Right forelimb (tissue), 1 donor: ENCODE results near the gene ZDHHC1.

Source experiments
- DNase-seq: peaks from one replicate; pipeline ENCODE4 v3.0.0-alpha.2; 2018

Gene ZDHHC1

DNA sequence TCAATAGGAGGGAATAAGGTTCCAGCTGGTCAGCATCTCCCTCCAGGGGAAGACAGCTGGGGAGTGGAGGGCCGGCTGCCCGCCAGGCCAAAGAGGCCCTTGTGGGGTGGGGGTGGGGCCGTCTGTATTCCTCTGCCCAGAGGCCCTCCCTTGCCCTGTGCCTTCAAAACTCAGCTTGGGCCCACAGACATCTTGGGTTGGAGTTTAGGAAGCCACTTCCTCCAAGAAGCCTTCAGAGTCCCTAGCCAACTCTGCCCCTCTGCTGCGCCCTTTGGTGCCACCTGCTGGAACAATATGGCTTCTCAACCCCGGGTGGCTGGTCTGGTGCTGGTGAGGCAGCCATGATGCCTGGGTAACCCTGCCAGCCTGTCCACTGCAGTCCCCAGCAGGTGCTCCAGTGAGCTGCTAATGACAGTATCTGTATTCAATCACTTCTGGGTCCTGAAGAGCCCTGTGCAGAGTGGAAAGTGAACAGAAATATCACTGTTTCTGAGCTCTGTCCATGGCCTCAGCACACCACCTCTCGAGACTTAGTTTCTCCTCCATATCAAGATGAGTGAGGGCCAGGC, 31.3 kb upstream of the ZDHHC1 start:
- DNase-seq = no peak

DNA sequence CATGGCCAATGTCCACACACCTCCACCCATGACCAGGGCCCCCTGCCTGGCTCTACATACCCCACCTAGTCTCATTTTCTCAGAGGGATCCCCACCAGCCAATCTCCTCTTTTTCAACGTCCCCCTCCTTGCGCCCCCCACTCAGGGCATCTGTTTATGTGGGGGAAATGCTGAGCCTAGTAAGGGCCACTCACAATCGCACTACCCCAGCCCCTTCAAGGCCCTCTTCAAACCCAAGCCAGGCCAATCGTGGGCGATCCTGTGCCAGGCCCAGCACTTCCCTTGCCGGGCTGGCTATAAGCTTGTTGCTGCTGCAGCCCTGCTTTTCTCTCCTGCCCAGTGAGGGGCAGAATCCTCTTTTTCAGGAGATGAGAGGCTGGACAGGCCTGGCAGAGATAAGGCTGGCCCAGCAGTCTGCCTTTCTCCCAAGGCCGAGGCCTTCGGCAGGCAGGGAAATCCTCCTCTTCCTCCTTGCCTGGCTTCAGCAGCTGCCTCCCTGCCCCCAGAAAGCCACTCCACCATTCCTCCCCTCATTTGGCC, 30.8 kb upstream of the ZDHHC1 start:
- no peak for DNase-seq

DNA sequence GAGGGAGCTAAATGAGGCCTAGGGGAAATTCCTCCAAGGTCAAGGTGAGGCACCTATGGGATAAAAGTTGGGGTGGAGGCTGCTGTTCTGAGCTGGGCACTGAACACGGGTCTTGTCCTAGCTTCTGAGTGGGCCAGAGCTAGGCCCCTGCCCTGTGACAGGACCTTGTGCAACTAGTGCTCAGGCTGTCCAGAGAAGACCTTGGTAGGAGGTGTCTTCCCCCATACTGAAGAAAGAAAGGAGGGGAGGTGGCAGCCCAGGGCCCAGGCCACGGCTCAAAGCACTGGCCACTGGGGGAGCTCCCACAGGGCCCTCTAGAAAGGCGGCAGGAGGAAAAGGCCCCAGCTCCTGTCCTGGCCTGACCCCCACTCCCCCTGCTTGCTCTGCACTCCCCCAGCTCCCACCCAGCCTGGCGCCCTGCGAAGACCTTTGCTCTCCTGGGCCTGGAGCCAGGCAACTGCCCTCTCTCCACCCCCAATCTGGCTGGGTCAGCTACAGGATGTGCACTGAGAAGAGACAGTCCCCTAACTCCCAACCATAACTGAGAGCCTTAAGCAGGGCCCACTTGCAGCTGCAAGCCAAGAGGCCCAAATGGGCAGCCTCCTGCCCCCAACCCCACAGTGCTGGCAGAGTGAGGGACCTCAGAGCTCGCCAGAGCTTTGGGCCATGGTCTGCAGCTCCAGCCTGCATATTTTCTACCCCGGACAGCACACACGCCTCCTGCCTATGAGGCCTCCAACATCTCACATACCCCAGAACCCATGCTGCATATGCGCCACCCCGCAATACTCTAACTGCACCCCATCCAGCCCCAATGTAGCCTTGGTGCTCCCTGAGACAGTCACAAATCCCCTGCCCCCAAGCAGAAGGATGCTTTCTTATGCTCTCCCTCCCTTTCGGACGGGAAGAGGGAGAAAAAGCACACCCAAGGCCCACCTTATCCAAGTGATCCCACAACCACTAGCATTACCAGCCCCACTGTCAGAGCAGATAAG, 29.9 kb upstream of the ZDHHC1 start:
- DNase-seq = no peak

DNA sequence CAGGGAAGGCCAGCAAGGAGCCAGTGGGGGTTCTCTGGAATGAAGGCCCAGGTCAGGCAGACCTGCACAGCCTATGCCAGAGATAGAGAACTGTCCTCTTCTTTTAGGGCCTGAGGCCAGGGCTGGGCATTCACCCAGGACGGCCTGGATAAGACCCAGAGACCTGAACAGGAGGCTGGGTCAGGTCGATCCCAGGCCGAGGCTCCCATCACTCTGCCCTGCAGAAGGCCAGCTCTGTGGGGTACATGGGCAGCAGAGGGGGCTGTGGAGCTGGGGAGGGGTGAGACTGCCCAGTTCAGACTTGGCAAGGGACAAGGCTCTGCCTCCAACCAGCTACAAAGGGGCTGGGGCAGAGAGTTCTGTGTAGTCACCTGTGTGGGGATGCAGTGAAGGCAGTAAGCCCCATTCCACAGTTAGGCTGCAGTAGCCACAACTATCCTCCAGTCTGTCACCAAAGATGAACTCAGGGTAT, 29.2 kb upstream of the ZDHHC1 start:
- no peak for DNase-seq

DNA sequence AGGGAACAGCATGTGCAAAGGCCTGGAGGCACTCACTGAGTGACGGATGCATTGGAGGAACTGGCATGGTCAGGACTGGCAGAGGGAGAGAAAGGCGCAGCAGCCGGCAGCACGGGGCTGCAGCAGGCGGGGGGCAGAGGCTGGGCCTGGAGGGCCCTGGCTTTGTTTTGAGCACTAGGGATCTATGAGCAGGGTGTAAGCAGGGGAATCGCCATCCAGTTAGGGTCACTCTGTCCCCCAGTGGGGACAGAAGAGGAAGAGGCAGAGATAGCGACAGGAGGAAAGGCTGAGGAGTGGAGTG, 28.8 kb upstream of the ZDHHC1 start:
- DNase-seq = no peak

DNA sequence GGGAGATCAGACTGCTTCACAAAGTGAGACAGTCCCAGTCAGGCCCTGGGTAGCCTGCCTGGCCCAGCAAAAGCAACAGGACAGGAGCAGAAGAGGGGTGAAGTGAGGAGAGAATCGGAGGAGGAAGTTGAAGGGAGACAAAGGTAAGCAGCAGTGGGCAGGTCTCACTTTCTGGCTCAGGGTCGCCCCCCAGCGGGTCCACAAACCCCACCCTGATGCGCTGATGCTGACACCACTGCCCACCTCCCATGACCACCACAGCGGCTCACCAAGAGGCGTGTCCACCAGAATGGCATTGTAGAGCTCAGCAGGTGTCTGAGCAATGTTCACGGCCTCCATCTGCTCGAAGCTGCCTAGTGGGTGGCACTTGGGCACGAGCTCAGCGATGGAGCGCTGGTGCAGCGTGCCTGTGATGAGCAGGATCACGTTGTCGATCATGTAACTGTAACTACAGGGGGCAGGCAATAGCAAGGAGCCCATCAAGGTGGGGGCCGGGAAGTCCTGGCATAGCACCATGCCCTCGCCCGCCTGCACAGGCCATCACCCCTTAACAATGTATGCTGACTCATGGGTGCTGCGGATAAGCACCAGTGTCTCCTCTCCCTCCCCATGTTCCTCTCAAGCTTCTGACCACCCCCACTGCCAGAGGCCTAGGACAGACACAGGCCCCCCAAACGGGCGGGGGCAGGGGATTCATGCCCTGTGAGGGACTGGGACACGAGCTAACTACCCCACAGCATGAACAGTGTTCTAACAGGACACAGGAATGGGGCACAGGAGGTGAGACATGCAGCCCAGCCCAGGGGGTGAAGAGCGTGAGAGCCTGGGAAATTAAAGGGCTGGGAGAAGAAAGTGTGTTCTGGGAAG, 28.2 kb upstream of the ZDHHC1 start:
- DNase-seq = no peak

DNA sequence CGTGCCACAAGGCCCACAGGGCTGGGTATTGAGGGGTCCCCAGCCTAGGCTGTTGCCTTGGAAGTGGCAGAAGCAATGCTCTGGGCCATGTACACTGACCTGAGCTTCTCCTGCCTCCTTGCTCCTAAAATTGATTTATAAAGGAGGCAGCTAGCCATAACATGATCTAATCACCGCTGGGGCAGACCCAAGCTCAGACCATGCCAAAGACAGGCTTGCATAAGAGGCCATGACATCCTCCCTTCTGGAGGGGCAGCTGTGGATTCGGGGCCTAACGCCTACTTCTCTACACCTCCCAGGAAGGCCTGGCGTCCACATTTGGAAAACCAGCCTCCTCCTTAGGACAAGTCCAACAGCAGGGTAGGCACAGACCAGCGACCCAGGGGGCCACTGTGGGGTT, 27.0 kb upstream of the ZDHHC1 start:
- no peak for DNase-seq

DNA sequence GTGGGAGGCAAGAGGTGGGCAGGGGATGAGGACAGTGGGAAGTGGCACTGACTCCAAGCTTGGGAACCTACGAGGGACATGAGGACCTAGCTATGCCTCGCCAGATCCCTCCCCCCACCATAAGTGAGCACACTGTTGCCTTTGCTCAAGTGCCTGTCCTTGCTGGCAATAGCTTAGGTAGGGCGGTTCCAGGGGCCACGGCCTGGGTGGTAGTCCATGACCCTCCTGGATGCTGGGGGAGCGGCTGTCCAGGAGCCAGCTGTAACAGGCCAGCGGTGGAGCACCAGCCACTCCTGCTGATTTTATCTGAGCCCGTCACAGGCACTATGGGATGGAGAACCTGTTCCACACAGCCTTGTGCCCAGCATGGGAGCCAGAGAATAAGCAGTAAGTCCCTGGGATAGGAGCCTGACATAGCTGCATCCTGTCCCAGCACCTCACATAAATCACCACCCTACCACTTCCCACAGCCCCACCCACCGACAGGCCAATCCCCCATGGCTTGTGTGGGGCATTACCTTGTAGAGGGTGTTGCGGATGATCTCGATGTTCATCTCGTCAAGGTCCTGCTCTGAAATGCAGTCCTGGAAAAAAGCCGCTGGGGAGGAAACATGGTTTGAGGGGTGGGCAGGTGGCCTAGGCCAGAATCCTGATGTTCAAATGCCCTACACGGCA, 26.4 kb upstream of the ZDHHC1 start:
- DNase-seq = no peak

DNA sequence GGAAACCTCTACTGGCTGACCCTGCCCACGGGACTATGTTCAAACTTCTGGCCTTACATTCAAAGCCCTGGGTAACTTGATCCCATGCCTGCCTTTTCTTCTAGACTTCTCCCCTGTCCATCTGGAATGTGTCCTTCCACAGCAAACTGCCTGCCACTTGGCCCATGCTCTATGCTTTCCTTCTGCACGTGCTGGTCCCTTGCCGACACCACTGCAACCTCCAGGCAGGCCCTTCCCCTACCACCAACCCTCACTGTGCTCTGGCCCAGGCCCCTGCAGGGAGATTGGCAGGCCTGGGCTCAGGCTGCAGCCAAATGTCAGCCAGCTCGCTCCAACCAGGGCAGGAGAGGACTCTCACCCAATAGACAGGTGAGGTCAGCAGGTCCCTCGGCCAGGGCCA, 25.6 kb upstream of the ZDHHC1 start:
- DNase-seq = no peak

DNA sequence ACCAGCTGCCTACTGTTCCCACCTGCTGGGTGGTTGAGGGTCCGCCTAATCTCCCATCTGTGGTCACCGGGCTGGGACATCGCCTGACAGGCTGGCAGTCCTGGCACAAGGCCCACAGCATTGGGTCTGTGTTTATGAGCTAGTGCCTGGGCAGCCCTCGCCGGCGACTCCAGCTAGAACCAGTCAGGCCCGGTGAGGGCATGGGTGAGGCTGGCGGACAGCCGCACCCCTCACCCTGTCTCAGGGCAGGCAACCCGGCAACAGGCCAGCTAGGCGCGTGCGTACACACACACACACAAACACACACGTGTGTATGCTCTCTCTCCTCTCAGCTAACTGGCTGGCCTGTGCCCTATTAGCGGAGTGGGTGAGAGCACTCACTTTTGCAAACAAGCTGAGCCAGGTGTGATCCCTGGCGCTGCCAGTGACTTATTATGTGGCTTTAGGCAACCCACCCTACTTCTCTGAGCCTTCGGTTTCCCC, 25.0 kb upstream of the ZDHHC1 start:
- no peak for DNase-seq

DNA sequence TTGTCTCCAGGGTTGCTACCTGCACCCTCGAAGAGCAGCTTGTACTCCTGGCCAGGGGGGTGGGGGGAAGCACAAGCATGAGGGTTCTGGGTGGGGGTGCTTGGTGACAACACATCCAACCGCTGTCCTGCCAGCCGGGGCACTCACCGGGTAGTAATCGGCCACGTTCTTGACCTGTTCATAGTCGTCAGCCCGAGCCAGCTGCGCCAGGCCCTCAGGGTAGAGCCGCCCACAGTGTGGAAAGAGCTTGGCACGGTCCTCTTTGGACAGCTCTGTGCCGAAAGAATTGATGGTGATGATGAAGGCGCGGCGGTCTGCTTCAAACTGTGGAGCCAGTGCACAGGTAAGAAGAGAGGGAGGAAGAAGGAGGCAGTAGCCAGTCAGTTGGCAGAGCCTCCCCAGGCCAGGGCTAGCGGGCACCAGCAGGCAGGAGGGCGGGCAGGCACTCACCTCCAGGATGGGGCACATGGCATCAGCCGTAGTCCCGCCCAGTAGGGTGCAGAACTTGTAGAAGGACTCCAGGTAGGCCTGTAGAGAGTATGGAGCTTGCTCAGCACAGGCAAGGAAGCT, 22.6 kb upstream of the ZDHHC1 start:
- DNase-seq = no peak

DNA sequence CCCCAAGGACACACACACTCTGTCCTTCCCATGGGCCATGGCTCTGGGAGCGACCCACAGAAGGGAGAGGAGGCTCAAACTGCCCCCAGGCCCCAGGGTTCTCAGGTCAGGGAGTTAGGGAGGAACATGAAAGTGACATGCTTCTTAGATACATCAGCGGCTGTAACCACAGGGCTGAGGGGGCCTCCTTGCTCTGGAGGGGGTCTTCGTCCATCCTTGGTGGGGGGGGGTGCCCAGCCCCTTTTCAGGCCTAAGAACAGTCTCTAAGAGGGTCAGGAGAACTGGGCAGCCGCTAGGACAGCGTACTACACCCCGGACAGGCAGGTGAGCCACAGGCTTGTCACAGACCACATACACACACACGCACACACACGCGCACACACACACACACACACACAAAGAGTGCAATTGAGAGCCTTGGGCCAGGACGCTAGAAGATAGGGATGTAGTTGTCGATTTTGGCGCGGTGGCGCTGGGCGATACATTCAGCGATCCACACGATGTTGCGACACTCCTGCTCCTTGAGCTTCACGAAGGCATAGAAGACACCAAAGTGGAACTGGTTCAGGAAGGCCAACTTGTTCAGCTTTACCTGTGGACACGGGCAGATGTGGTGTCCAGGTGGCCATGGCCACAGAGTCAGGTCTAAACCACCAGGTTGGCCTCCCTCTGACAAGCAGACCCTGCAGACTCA, 22.0 kb upstream of the ZDHHC1 start:
- no peak for DNase-seq

DNA sequence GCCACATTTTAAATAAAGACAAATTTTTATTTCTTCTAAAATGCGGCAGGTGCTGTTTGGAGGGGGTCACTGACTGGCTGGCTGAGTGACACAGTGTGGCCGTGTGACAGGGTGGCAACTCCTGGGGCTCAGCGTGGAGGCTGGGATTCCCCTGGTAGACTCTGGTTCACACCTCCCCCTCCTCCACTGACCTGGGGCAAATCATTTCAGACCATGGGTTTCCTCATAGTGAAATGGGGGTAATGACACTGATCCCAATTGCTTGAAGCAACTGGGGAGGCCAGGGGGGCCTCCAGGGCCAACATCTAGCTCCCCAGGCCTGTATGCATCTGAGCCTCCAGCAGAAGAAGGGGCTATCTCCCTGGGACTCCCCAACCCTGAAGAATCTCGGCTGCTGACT, 21.2 kb upstream of the ZDHHC1 start:
- DNase-seq = no peak

DNA sequence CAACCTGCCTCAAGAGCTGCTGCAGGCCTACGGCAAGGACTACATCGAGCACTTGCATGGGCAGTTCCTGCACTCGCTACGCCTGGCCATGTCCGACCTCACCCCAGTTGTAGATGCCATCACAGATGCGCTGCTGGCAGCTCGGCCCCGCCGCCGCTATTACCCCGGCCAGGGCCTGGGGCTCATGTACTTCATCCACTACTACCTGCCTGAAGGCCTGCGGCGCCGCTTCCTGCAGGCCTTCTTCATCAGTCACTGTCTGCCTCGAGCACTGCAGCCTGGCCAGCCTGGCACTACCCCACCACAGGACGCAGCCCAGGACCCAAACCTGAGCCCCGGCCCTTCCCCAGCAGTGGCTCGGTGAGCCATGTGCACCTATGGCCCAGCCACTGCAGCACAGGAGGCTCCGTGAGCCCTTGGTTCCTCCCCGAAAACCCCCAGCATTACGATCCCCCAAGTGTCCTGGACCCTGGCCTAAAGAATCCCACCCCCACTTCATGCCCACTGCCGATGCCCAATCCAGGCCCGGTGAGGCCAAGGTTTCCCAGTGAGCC, 20.4 kb upstream of the ZDHHC1 start:
- DNase-seq = no peak

DNA sequence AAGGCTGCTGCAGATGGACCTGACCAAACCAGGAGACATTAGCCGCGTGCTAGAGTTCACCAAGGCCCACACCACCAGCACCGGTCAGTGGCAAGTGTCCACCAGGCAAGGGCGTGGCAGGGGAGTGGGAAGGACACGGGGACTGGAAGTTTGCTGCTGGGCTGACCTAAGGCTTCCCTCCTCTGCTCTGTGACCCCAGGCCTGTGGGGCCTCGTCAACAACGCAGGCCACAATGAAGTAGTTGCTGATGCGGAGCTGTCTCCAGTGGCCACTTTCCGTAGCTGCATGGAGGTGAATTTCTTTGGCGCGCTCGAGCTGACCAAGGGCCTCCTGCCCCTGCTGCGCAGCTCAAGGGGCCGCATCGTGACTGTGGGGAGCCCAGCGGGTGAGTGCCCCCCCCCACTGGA, 19.5 kb upstream of the ZDHHC1 start:
- DNase-seq = no peak

DNA sequence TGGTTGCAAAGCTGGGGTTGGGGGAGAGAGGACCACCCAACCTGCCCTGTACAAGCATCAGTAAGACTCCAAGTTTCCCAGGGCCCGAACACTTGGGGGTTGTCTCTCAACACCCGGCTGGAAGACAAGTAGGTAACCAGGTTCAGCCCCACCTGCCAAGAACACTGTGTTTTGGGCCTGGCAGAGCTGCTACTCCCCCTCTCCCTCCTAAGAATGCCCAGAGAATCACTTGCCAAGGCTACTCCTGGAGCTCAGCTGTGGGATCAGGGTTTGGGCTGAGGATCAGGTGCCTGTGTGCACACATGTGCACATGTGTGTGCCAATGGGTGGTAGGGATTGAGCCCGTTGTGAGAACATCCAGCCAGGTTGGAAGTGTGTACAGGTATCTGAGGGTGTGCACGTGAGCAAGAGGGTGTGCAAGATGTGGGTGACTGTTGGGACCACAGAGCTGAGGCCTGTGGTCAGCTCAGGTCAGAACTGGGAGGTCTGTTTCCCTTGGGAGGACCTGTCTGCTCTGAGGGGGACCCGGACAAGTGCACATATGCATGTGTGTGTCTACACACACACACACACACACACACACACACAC, 16.9 kb upstream of the ZDHHC1 start:
- DNase-seq = no peak

DNA sequence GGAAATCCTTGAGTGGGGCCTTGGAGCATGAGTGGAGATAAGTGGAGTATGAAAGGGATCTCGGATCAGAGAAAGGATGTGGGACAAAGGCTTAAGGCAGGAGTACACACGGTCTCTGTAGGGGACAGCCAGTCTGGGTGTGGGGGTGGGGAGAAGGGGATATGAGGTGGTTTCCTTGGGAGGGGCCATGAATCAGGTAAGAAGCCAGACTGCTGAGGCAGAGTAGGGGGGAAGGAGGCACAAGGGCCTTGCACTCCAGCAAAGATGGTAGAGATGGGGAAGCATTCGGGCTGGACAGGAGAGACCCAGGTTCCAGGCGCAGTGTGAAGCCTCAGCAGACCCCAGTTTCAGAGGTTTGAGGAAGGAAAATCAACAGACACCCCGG, 16.2 kb upstream of the ZDHHC1 start:
- DNase-seq = no peak

DNA sequence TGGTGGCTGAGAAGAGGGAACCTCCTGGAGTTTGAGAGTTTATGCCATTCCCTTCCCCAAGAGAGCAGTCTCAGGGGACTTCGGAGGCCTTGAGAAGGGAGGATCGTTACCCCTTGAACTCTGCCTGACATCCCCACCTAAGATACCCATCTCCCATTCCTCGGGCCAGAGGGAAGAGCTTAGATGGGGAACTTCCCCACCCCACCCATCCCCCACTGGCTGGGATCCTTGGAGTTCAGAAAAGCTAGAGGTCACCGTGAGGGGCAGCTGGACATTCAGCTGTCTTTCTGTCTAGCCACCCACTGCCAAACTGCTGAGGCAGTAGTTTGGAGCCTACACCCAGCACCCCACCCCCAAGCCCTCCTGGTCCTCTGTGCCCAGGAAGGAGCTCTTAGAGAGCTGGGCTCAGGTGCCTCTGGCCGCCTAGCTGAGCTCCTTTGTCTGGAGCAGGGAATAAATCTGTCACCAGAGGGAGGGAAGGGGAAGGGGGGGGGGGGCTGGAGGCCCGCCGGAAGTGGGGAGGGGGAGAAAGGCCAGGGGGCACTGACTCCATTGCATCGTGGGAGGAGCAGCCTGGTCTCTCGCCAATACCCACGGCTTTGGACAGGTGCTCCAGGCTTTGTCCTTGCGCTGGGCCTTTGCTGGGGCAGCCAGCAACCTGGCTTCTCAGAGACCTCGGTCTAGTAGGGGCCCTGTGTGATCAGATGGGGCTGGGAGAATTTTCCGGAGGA, 15.7 kb upstream of the ZDHHC1 start:
- no peak for DNase-seq

DNA sequence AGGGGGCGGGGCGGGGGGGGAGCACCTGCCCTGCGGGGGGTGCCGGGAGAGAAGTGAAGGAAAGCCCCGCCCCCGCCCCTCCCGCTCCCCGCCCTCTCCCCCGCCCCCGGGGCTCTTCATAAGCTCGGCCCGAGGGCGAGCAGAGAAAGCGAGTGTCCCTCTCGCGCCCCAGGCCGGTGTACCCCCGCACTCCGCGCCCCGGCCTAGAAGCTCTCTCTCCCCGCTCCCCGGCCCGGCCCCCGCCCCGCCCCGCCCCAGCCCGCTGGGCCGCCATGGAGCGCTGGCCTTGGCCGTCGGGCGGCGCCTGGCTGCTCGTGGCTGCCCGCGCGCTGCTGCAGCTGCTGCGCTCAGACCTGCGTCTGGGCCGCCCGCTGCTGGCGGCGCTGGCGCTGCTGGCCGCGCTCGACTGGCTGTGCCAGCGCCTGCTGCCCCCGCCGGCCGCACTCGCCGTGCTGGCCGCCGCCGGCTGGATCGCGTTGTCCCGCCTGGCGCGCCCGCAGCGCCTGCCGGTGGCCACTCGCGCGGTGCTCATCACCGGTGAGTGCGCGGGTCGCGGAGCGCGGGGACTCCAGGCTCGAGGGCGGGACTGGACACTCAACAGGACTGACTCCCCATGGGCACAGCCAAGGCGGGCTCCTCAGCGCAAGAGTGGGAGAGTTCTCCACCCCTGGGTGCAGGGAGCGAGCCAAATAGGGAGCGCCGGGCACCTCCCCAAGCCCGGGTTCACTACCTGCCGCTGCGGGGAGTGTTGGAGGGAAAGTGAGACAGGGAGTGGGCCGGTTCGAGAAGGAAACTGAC, 14.9 kb upstream of the ZDHHC1 start, which contains the start of gene HSD11B2:
HSD11B2 (plus strand) TSS at position 145 of the 798 bp plus-strand sequence; CDS start at position 273, 128 bp downstream.
- peak; percentile 76 for DNase-seq
